Astrocyte (in vitro differentiated cells and primary cell): ENCODE data around the gene ASCL1. TPM values are rescaled to one million over a fixed set of nuclear protein-coding genes. Genes with fewer than 3 reads are reported as not detected.

Source experiments
- DNase-seq: peaks from one replicate; pipeline ENCODE4 v3.0.0-alpha.2; 2010; ENCODE audit warnings: low read depth
- FAIRE-seq: peaks from 2 replicates; lab custom pipeline; 2011; peaks lifted over from hg19 to GRCh38; lab: Jason Lieb, UNC
- H2AFZ ChIP-seq: 2 replicates; pipeline ENCODE4 v1.6.0; 2012; ENCODE audit warnings: low read depth, low read length, inconsistent platforms
- H3K27ac ChIP-seq: 2 replicates; pipeline ENCODE4 v1.5.1; 2011; ENCODE audit warnings: low read depth, low read length, inconsistent platforms
- H3K27me3 ChIP-seq: 2 replicates; pipeline ENCODE4 v1.6.0; 2011; ENCODE audit warnings: low read length, inconsistent platforms; ENCODE audit not compliant: insufficient read depth
- H3K36me3 ChIP-seq: 2 replicates; pipeline ENCODE4 v1.5.1; 2011; ENCODE audit warnings: low read length, inconsistent platforms; ENCODE audit not compliant: insufficient read depth
- H3K4me1 ChIP-seq: 2 replicates; pipeline ENCODE4 v1.5.1; 2011; ENCODE audit warnings: low read length, inconsistent platforms; ENCODE audit not compliant: insufficient read depth
- H3K4me2 ChIP-seq: 2 replicates; pipeline ENCODE4 v1.6.0; 2012; ENCODE audit warnings: low read length, inconsistent platforms
- H3K4me3 ChIP-seq: 2 replicates; pipeline ENCODE4 v1.5.1; 2011; ENCODE audit warnings: low read depth, mild to moderate bottlenecking, low read length, inconsistent platforms; ENCODE audit not compliant: insufficient read depth
- H3K79me2 ChIP-seq: 2 replicates; pipeline ENCODE4 v1.6.0; 2012; ENCODE audit warnings: mild to moderate bottlenecking, low read length, inconsistent platforms; ENCODE audit not compliant: insufficient read depth
- H3K9ac ChIP-seq: 2 replicates; pipeline ENCODE4 v1.6.0; 2012; ENCODE audit warnings: mild to moderate bottlenecking, low read length, inconsistent platforms
- H3K9me3 ChIP-seq: 2 replicates; pipeline ENCODE4 v1.5.1; 2012; ENCODE audit warnings: low read depth, mild to moderate bottlenecking, low read length, inconsistent platforms; ENCODE audit not compliant: insufficient read depth
- H4K20me1 ChIP-seq: 2 replicates; pipeline ENCODE4 v1.6.0; 2012; ENCODE audit warnings: low read length, inconsistent platforms; ENCODE audit not compliant: insufficient read depth
- H3K27ac Mint-ChIP-seq: one replicate; pipeline ENCODE4 v1.8.0; 2021; ENCODE audit warnings: mild to moderate bottlenecking, mixed read lengths; ENCODE audit not compliant: unreplicated experiment
- H3K27me3 Mint-ChIP-seq: one replicate; pipeline ENCODE4 v1.8.0; 2021; ENCODE audit warnings: low read depth, mixed read lengths; ENCODE audit not compliant: unreplicated experiment
- H3K36me3 Mint-ChIP-seq: one replicate; pipeline ENCODE4 v1.8.0; 2021; ENCODE audit warnings: low read depth, mixed read lengths; ENCODE audit not compliant: unreplicated experiment
- H3K4me1 Mint-ChIP-seq: one replicate; pipeline ENCODE4 v1.8.0; 2021; ENCODE audit warnings: low read depth, mixed read lengths; ENCODE audit not compliant: unreplicated experiment
- H3K4me3 Mint-ChIP-seq: one replicate; pipeline ENCODE4 v1.8.0; 2021; ENCODE audit warnings: mild to moderate bottlenecking, moderate library complexity, mixed read lengths; ENCODE audit not compliant: unreplicated experiment
- H3K9me3 Mint-ChIP-seq: one replicate; pipeline ENCODE4 v1.8.0; 2021; ENCODE audit warnings: mild to moderate bottlenecking, mixed read lengths; ENCODE audit not compliant: unreplicated experiment
- EZH2 ChIP-seq: IDR thresholded peaks from 2 replicates; pipeline ENCODE4 v1.6.1; 2012; ENCODE audit warnings: mild to moderate bottlenecking, low read length, inconsistent platforms; ENCODE audit not compliant: insufficient read depth
- total RNA-seq: library from RNA; stranded (reverse); gene quantifications from 2 replicates; pipeline ENCODE4 v1.2.1, GENCODE V29; 2021
- TF ChIP-seq, protein P1 (sequence below): IDR thresholded peaks from 2 replicates; pipeline ENCODE4 v1.5.1; 2011; ENCODE audit warnings: low read depth, mild to moderate bottlenecking, inconsistent platforms, low read length, moderate library complexity; ENCODE audit not compliant: insufficient read depth

Gene ASCL1
- total RNA-seq, 1 donor from 2014 or later: not detected

DNA sequence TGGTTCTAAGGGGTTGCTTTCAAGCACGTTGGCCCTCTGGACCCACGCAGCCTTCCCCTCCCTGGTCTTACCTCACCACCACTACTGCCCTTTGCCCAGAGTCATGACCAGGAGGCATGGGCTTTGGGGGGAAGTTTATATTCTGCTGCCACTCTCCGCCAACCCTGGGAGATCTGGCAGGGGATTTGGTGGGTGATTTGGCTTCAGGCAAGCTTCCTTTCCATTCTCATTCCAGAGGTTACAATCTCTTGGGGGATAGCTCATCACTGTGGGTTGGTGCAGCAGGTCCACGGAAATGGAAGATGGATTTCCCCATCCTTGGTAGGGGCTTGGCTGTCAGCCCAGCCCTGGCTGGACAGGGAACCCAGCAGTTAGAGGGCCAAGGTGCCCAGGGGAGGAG lies 46.7 kb upstream of the ASCL1 start:
- Histone ChIP-seq H3K27ac (no peak overlapping the region), H3K4me1 (no peaks in the 10 kb centered on the region), H3K4me2 (no peak overlapping the region), H3K9ac (no peak overlapping the region), H4K20me1 (no peaks in the 10 kb centered on the region), H3K79me2 (no peaks in the 10 kb centered on the region), H3K9me3 (no peaks in the 10 kb centered on the region), H2AFZ (no peak overlapping the region), H3K27me3 (no peaks in the 10 kb centered on the region), H3K36me3 (no peaks in the 10 kb centered on the region), H3K4me3 (no peak overlapping the region)
- Mint-ChIP-seq H3K27ac (no peak overlapping the region), H3K4me3 (no peak overlapping the region), H3K4me1 (no peaks in the 10 kb centered on the region), H3K36me3 (no peaks in the 10 kb centered on the region), H3K9me3 (no peaks in the 10 kb centered on the region), H3K27me3 (peaks cover 16% of the 10 kb centered on the region)
- FAIRE-seq (no peak), DNase-seq (no peak)
- TF ChIP-seq, protein P1, sequence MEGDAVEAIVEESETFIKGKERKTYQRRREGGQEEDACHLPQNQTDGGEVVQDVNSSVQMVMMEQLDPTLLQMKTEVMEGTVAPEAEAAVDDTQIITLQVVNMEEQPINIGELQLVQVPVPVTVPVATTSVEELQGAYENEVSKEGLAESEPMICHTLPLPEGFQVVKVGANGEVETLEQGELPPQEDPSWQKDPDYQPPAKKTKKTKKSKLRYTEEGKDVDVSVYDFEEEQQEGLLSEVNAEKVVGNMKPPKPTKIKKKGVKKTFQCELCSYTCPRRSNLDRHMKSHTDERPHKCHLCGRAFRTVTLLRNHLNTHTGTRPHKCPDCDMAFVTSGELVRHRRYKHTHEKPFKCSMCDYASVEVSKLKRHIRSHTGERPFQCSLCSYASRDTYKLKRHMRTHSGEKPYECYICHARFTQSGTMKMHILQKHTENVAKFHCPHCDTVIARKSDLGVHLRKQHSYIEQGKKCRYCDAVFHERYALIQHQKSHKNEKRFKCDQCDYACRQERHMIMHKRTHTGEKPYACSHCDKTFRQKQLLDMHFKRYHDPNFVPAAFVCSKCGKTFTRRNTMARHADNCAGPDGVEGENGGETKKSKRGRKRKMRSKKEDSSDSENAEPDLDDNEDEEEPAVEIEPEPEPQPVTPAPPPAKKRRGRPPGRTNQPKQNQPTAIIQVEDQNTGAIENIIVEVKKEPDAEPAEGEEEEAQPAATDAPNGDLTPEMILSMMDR: no peak
- no peak for TF ChIP-seq EZH2

DNA sequence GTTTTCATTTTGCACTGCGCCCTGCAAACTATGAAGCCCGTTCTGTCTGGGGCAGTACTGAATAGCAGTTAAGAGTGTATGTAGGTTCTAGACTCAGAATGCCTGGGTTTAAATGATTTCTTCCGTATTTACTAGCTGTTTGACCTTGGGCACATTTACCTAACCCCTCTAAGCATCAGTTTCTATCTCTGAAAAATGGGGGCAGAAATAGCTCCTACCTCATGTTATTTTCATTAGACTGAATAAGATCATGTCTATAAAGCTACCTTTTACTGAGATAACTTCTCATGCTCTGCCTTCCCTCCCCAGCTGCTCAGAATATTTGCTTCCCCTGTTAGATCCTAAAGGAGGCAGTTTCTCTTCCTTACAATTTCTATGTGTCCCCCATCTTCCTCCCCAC lies 46.2 kb upstream of the ASCL1 start:
- Histone ChIP-seq H3K9me3 (no peaks in the 10 kb centered on the region), H3K4me2 (no peak overlapping the region), H3K27me3 (no peaks in the 10 kb centered on the region), H3K36me3 (no peaks in the 10 kb centered on the region), H4K20me1 (no peaks in the 10 kb centered on the region), H3K4me1 (no peaks in the 10 kb centered on the region), H3K4me3 (no peak overlapping the region), H3K79me2 (no peaks in the 10 kb centered on the region), H3K27ac (no peak overlapping the region), H3K9ac (no peak overlapping the region), H2AFZ (no peak overlapping the region)
- no peaks in the 10 kb centered on the region for H3K4me1 Mint-ChIP-seq
- H3K27me3 Mint-ChIP-seq: peaks cover 16% of the 10 kb centered on the region
- no peaks in the 10 kb centered on the region for H3K36me3 Mint-ChIP-seq
- no peak overlapping the region for H3K27ac Mint-ChIP-seq
- H3K4me3 Mint-ChIP-seq: no peak overlapping the region
- no peaks in the 10 kb centered on the region for H3K9me3 Mint-ChIP-seq
- no peak for FAIRE-seq
- DNase-seq: no peak
- TF ChIP-seq, protein P1: no peak
- TF ChIP-seq EZH2: no peak

DNA sequence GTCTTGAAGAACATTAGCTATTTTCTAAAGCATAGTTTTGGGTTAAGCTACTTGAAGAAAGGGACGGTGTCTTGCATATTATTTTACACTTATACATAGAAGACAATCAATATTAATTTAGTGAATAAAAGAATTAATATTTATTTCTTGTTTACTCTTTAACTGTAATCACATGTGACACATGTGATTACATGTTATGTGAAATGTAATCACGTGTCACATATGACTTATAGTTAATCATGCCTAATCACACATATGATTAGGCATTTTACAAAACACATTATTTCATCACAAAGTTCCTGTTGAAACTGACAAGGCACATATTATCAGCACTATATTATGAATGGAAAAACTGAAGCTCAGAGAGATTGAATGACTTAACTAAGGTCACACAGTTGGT lies 45.2 kb upstream of the ASCL1 start:
- Histone ChIP-seq H3K4me1 (no peaks in the 10 kb centered on the region), H2AFZ (no peak overlapping the region), H3K4me3 (no peak overlapping the region), H3K79me2 (no peaks in the 10 kb centered on the region), H3K9me3 (no peaks in the 10 kb centered on the region), H4K20me1 (no peaks in the 10 kb centered on the region), H3K4me2 (no peak overlapping the region), H3K27ac (no peak overlapping the region), H3K27me3 (no peaks in the 10 kb centered on the region), H3K9ac (no peak overlapping the region), H3K36me3 (no peaks in the 10 kb centered on the region)
- Mint-ChIP-seq H3K9me3 (no peaks in the 10 kb centered on the region), H3K4me3 (no peak overlapping the region), H3K4me1 (no peaks in the 10 kb centered on the region), H3K36me3 (no peaks in the 10 kb centered on the region), H3K27ac (no peak overlapping the region), H3K27me3 (peaks cover 21% of the 10 kb centered on the region)
- TF ChIP-seq EZH2: no peak
- TF ChIP-seq, protein P1: no peak
- no peak for FAIRE-seq
- no peak for DNase-seq
